Fibroblast of skin of right quadriceps (primary cell): ENCODE data around the gene WDR33.

ENCODE experiments used
- DNase-seq: peaks from one replicate; pipeline ENCODE4 v3.0.0-alpha.2; 2013

WDR33 gene

DNA sequence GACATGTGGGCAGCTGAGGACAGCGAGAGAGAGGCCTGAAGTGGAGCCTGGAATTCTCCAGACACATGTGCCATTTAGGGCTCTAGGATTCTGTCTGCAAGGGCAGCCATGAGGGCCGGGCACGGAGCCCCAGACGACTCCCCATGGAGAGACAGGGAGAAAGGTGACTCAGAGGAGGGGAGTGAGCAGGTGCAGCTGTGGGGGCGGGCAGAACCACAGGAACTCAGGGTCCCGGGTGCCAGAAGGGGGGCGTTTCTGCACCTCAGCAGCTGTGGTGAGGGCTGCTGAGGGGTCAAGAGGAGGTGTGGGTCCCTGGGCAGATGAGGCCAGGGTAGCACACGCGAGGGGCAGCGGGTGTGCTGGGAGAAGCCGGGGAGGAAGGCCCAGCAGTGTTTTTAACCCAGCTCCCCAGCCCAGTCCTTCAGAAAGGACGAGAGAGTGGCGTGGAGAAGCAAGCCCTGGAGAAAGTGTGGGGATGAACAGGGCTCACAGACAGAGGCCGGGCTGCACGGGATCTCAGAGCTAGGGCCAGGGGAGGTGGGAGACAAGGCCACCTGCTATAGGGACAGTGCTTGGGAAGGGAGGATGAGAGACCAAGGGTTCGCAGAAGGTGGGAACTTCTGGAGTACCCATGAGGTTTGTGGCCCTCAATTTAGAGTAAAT is 157.4 kb downstream of the WDR33 start:
- DNase-seq: no peak

DNA sequence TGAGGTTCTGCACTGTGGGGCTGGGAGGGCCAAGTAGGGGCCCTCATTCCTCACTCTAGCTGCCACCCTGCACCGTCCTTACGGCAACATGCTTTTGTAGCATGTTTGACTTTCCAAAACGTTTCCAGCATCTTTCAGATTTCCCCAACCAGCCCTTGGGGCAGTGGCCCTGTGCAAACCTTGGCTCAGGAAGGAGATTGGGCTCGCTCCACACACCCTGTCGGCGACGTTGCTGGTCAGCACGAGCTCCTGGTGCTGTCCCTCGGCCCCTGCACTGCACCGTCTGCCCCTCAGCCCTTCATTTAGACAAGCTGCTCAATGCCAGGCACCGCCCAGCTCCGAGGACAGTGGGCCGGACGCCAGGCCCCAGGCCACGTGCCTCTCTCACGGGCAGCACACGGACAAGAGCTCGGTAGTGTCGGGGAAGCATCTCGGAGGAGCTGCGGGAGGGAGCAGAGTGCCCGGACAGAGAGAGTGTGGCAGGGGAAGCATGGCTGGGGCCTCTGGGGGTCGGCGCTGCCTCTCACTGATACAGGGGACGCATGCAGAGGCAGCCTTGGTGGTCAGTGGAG is 158.1 kb downstream of the WDR33 start:
- DNase-seq: no peak

DNA sequence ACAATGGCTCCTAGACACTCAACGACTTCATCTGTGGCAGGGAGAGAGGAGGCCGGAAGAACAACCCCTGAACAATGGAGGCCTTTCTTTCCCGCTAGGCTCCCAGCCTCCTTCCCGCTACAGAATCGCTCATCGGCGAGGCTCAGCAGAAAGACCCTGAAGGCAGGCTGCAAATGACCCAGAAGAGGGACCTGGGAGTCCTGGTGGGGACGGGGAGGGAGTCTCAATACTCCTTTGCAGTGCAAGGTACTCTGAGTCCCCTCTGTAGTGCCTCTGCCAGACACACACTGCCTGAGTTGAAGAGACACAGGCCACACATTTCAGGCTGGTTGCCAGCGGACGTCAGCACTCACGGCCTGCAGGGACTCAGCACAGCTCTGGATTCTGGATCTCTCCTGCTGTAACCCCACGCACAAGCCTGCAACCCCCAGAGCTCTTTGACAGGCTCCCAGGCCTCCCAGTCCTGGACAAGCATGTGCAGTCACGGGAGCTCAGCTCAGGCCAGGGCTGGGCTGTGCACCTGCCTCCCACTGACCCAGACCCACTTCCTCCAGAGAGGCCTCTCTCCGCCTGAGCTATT is 158.9 kb downstream of the WDR33 start:
- DNase-seq: no peak

DNA sequence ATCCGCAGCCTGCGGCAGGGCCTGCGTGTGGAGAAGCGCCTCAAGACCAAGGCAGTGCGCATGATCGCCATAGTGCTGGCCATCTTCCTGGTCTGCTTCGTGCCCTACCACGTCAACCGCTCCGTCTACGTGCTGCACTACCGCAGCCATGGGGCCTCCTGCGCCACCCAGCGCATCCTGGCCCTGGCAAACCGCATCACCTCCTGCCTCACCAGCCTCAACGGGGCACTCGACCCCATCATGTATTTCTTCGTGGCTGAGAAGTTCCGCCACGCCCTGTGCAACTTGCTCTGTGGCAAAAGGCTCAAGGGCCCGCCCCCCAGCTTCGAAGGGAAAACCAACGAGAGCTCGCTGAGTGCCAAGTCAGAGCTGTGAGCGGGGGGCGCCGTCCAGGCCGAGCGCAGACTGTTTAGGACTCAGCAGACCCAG is 159.6 kb downstream of the WDR33 start:
- DNase-seq: no peak
